Mesendoderm (in vitro differentiated cells): ENCODE results near the gene RXFP4.
"Not testable (repeated sequence)": the region's sequence is repeated elsewhere in the genome, so short reads cannot be mapped to it uniquely, and the experiment has no call there.

Experiments
- DNase-seq: peaks from one replicate; pipeline ENCODE4 v3.0.0; 2013
- H2AK5ac ChIP-seq: 2 replicates; pipeline ENCODE4 v1.6.1; 2013; ENCODE audit warnings: low read length, inconsistent platforms
- H2BK120ac ChIP-seq: 2 replicates; pipeline ENCODE4 v1.6.1; 2013; ENCODE audit warnings: low read depth, mild to moderate bottlenecking, low read length, moderate library complexity, mixed read lengths
- H2BK15ac ChIP-seq: replicated peaks from 2 replicates; pipeline ENCODE4 v1.6.1; 2013; ENCODE audit warnings: low read depth, mild to moderate bottlenecking, moderate library complexity
- H2BK5ac ChIP-seq: 2 replicates; pipeline ENCODE4 v1.6.1; 2013; ENCODE audit warnings: low read length, inconsistent platforms
- H3K18ac ChIP-seq: 2 replicates; pipeline ENCODE4 v1.6.1; 2013; ENCODE audit warnings: mild to moderate bottlenecking, low read length, mixed read lengths
- H3K23ac ChIP-seq: one replicate; pipeline ENCODE4 v1.6.1; 2013; ENCODE audit warnings: low read length
- H3K27ac ChIP-seq: 2 replicates; pipeline ENCODE4 v1.5.1; 2013; ENCODE audit warnings: low read depth, mild to moderate bottlenecking, inconsistent platforms, low read length, moderate library complexity
- H3K27me3 ChIP-seq: 2 replicates; pipeline ENCODE4 v1.6.1; 2013; ENCODE audit warnings: low read length, control low read depth, mild to moderate bottlenecking, inconsistent platforms; ENCODE audit not compliant: insufficient read depth, poor library complexity
- H3K36me3 ChIP-seq: 2 replicates; pipeline ENCODE4 v1.6.1; 2013; ENCODE audit warnings: low read length, inconsistent platforms; ENCODE audit not compliant: control insufficient read depth, insufficient read depth
- H3K4ac ChIP-seq: one replicate; pipeline ENCODE4 v1.6.1; 2013; ENCODE audit warnings: low read depth, mild to moderate bottlenecking, low read length, moderate library complexity
- H3K4me1 ChIP-seq: 2 replicates; pipeline ENCODE4 v1.6.1; 2013; ENCODE audit warnings: low read depth, low read length, inconsistent platforms; ENCODE audit not compliant: control insufficient read depth
- H3K4me2 ChIP-seq: 2 replicates; pipeline ENCODE4 v1.6.1; 2013; ENCODE audit warnings: low read length
- H3K4me3 ChIP-seq: 2 replicates; pipeline ENCODE4 v1.5.1; 2013; ENCODE audit warnings: mild to moderate bottlenecking, low read length
- H3K56ac ChIP-seq: one replicate; pipeline ENCODE4 v1.6.1; 2013; ENCODE audit warnings: low read length
- H3K79me1 ChIP-seq: 2 replicates; pipeline ENCODE4 v1.6.1; 2013; ENCODE audit warnings: low read length, inconsistent platforms
- H3K79me2 ChIP-seq: 2 replicates; pipeline ENCODE4 v1.6.1; 2013; ENCODE audit warnings: mild to moderate bottlenecking, low read length; ENCODE audit not compliant: control insufficient read depth, insufficient read depth
- H3K9ac ChIP-seq: 2 replicates; pipeline ENCODE4 v1.6.1; 2013; ENCODE audit warnings: low read length, inconsistent platforms
- H4K5ac ChIP-seq: one replicate; pipeline ENCODE4 v1.6.1; 2013; ENCODE audit warnings: low read length
- H4K8ac ChIP-seq: one replicate; pipeline ENCODE4 v1.6.1; 2013; ENCODE audit warnings: low read depth, mild to moderate bottlenecking, control low read depth, low read length, moderate library complexity
- WGBS: extraction: QIAGEN DNeasy Blood & Tissue Kit; methylation state at CpG from one replicate; pipeline ENCODE4 v1.1.7; 2013; ENCODE audit warnings: low lambda C conversion rate, missing lambda C conversion rate; ENCODE audit not compliant: insufficient coverage; ENCODE audit errors: extremely low coverage; 5-methylcytosine and 5-hydroxymethylcytosine counted together

The RXFP4 gene

GRCh38 chr1:155982106-155982505 is 40.7 kb downstream of the RXFP4 start:
- no peak overlapping the region for H2BK120ac ChIP-seq
- no peak overlapping the region for H3K27ac ChIP-seq
- no peaks in the 10 kb centered on the region for H3K27me3 ChIP-seq
- H3K79me2 ChIP-seq: peaks cover 8% of the 10 kb centered on the region
- no peak overlapping the region for H2AK5ac ChIP-seq
- no peak for DNase-seq
- no peak overlapping the region for H3K4me2 ChIP-seq
- H4K5ac ChIP-seq: no peak overlapping the region
- no peak overlapping the region for H2BK15ac ChIP-seq
- H3K23ac ChIP-seq: no peak overlapping the region
- no peak overlapping the region for H3K4me3 ChIP-seq
- no peak overlapping the region for H3K4ac ChIP-seq
- no peaks in the 10 kb centered on the region for H3K36me3 ChIP-seq
- no peak overlapping the region for H3K18ac ChIP-seq
- H3K4me1 ChIP-seq: peaks cover 7% of the 10 kb centered on the region
- H4K8ac ChIP-seq: no peak overlapping the region
- no peak overlapping the region for H3K9ac ChIP-seq
- peaks cover under 1% of the 10 kb centered on the region for H3K79me1 ChIP-seq
- no peak overlapping the region for H3K56ac ChIP-seq
- H2BK5ac ChIP-seq: no peak overlapping the region
- WGBS: no CpG with 5 or more reads among the region's 7 CpGs

- Histone ChIP-seq H3K79me1 (no peaks in the 10 kb centered on the region), H3K36me3 (no peaks in the 10 kb centered on the region), H3K56ac (peak overlapping the region; percentile 64), H3K4ac (no peak overlapping the region), H3K4me2 (no peak overlapping the region), H2BK120ac (no peak overlapping the region), H3K27ac (peak overlapping the region; percentile 27), H3K27me3 (no peaks in the 10 kb centered on the region), H4K5ac (no peak overlapping the region), H3K4me1 (peaks cover 5% of the 10 kb centered on the region), H2BK15ac (no peak overlapping the region), H3K4me3 (no peak overlapping the region), H2BK5ac (no peak overlapping the region), H2AK5ac (peak overlapping the region; percentile 14), H3K79me2 (no peaks in the 10 kb centered on the region), H3K23ac (no peak overlapping the region), H3K9ac (no peak overlapping the region), H3K18ac (no peak overlapping the region), H4K8ac (no peak overlapping the region)
- WGBS: no CpG with 5 or more reads among the region's 4 CpGs
- peak; percentile 94 for DNase-seq
Observed at GRCh38 chr1:155983191-155984024, 42.0 kb downstream of the RXFP4 start.

- Histone ChIP-seq H2BK120ac (no peak overlapping the region), H3K4me1 (peaks cover 4% of the 10 kb centered on the region), H2BK15ac (no peak overlapping the region), H3K9ac (no peak overlapping the region), H3K27ac (no peak overlapping the region), H3K79me1 (no peaks in the 10 kb centered on the region), H3K4me2 (no peak overlapping the region), H3K56ac (peak overlapping the region; percentile 42), H3K4ac (no peak overlapping the region), H3K23ac (no peak overlapping the region), H3K36me3 (no peaks in the 10 kb centered on the region), H2BK5ac (no peak overlapping the region), H3K4me3 (no peak overlapping the region), H4K5ac (no peak overlapping the region), H3K18ac (no peak overlapping the region), H3K79me2 (no peaks in the 10 kb centered on the region), H4K8ac (no peak overlapping the region), H3K27me3 (no peaks in the 10 kb centered on the region), H2AK5ac (no peak overlapping the region)
- WGBS: no CpG with 5 or more reads among the region's 7 CpGs
- DNase-seq: peak; percentile 75
Observed at GRCh38 chr1:155984341-155984740, 42.9 kb downstream of the RXFP4 start.

- H2AK5ac ChIP-seq, H3K9ac ChIP-seq: not testable (repeated sequence)
- no CpG with 5 or more reads among the region's 11 CpGs for WGBS
Observed at GRCh38 chr1:155984903-155985645, 43.6 kb downstream of the RXFP4 start.

GRCh38 chr1:155989242-155990004 is 48.0 kb downstream of the RXFP4 start:
- H2BK15ac ChIP-seq: no peak overlapping the region
- no peak overlapping the region for H3K27ac ChIP-seq
- no peak overlapping the region for H4K8ac ChIP-seq
- H4K5ac ChIP-seq: no peak overlapping the region
- H3K36me3 ChIP-seq: no peaks in the 10 kb centered on the region
- H3K4ac ChIP-seq: no peak overlapping the region
- DNase-seq: peak; percentile 75
- H3K4me1 ChIP-seq: no peaks in the 10 kb centered on the region
- no peak overlapping the region for H3K4me3 ChIP-seq
- WGBS: no CpG with 5 or more reads among the region's 9 CpGs
- no peak overlapping the region for H3K18ac ChIP-seq
- H2AK5ac ChIP-seq: no peak overlapping the region
- no peaks in the 10 kb centered on the region for H3K79me1 ChIP-seq
- H3K23ac ChIP-seq: no peak overlapping the region
- H3K56ac ChIP-seq: no peak overlapping the region
- no peak overlapping the region for H3K9ac ChIP-seq
- H3K4me2 ChIP-seq: no peak overlapping the region
- no peak overlapping the region for H2BK5ac ChIP-seq
- H3K27me3 ChIP-seq: no peaks in the 10 kb centered on the region
- H3K79me2 ChIP-seq: no peaks in the 10 kb centered on the region
- H2BK120ac ChIP-seq: no peak overlapping the region

More at GRCh38 chr1:155984903-155985645, 43.6 kb downstream of the RXFP4 start:
- H4K5ac ChIP-seq, H3K27ac ChIP-seq, H2BK15ac ChIP-seq, H4K8ac ChIP-seq, H2BK120ac ChIP-seq, DNase-seq, H3K79me2 ChIP-seq, H3K4me3 ChIP-seq, H3K18ac ChIP-seq, H3K27me3 ChIP-seq, H3K79me1 ChIP-seq, H3K36me3 ChIP-seq, H3K4me2 ChIP-seq, H3K4me1 ChIP-seq, H3K23ac ChIP-seq, H3K56ac ChIP-seq, H2BK5ac ChIP-seq, H3K4ac ChIP-seq: not testable (repeated sequence)
